GM21528 (cell line): ENCODE results near the gene LMO7.
A peak's percentile ranks its signal among the peaks of the same experiment; 100 is the strongest.

Source experiments
- ATAC-seq: cut with Tn5 transposase; IDR thresholded peaks from one replicate; pipeline ENCODE4 v1.9.1; 2021; ENCODE audit warnings: mild to moderate bottlenecking, moderate library complexity; ENCODE audit not compliant: unreplicated experiment, low FRiP score

Gene LMO7

GRCh38 chr13:75875450-75875849 is 239.3 kb downstream of the LMO7 start:
- no peak for ATAC-seq

- peak; percentile 93 for ATAC-seq
Observed at GRCh38 chr13:75876142-75877050, 240.3 kb downstream of the LMO7 start.

GRCh38 chr13:75877071-75877470 is 240.9 kb downstream of the LMO7 start:
- no peak for ATAC-seq

GRCh38 chr13:75879656-75880055 is 243.5 kb downstream of the LMO7 start:
- ATAC-seq = no peak

GRCh38 chr13:75881109-75881775 is 245.1 kb downstream of the LMO7 start:
- peak; percentile 54 for ATAC-seq

- no peak for ATAC-seq
Observed at GRCh38 chr13:75882261-75882660, 246.1 kb downstream of the LMO7 start.

- ATAC-seq = no peak
Observed at GRCh38 chr13:75889427-75889826, 253.3 kb downstream of the LMO7 start.

- no peak for ATAC-seq
Observed at GRCh38 chr13:75895168-75895567, 259.0 kb downstream of the LMO7 start.

GRCh38 chr13:75896271-75896670 is 260.1 kb downstream of the LMO7 start:
- ATAC-seq = no peak

GRCh38 chr13:75897386-75897785 is 261.3 kb downstream of the LMO7 start:
- no peak for ATAC-seq

- no peak for ATAC-seq
Observed at GRCh38 chr13:75901501-75901900, 265.4 kb downstream of the LMO7 start.

- ATAC-seq = no peak
Observed at GRCh38 chr13:75902166-75903104, 266.3 kb downstream of the LMO7 start.

GRCh38 chr13:75904012-75904411 is 267.9 kb downstream of the LMO7 start:
- no peak for ATAC-seq

GRCh38 chr13:75906315-75906714 is 270.2 kb downstream of the LMO7 start:
- ATAC-seq = no peak

- no peak for ATAC-seq
Observed at GRCh38 chr13:75907044-75907443, 270.9 kb downstream of the LMO7 start.

- no peak for ATAC-seq
Observed at GRCh38 chr13:75908141-75908540, 272.0 kb downstream of the LMO7 start.
